Activated T-helper 1 cell treated with Interleukin-2 at 50 U/mL for 16 hours (primary cell): ENCODE measurements around the gene TUBB1.
A peak's percentile ranks its signal among the peaks of the same experiment; 100 is the strongest.

Source experiments
- DNase-seq: peaks from one replicate; pipeline ENCODE4 v3.0.0-alpha.2; 2020; ENCODE audit warnings: low read depth

The TUBB1 gene

DNA sequence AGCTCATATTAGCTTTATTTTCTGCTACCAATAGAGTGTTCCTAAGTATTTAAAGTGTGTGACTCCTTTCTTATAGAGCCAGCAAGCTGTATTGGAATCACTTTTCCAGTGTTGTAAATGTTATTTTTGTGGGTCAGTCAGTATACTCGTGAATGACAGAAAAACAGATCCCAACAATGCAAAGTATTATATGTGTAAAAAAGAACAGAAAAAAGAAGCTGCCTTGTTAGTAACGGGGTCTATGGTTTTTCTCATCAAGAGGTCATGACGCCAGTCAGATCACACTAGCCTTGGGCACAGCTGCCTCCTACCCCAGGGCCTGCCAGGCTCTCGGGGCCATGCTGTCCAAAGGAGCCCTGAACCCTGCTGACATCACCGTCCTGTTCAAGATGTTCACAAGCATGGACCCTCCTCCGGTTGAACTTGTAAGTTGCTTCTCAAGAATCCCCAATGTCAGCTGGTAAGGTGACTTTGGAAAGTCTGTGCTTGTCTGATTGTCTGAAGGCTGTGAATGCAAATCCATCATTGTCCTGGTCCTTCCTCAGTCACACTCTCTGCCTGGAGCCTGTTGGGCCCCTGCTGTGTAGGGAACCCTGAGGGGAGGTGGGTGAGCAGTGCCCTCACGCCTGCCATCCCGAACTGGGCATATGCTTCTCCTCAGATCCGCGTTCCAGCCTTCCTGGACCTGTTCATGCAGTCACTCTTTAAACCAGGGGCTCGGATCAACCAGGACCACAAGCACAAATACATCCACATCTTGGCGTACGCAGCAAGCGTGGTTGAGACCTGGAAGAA is 28.4 kb upstream of the TUBB1 start:
- no peak for DNase-seq

DNA sequence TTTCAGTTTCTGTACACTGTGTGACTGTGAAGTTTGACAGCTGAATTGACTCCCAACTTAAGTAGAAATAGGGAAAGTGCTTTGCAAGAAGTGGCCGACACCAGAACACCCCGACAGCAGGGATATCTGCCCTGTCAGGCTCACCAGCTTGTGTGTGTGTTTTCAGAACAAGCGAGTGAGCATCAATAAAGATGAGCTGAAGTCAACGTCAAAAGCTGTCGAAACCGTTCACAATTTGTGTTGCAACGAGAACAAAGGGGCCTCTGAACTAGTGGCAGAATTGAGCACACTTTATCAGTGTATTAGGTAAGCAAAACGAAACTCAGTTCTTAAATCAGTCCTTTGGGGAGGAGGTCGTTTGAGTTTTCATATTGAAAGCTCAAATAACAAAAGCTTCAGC is 27.5 kb upstream of the TUBB1 start:
- no peak for DNase-seq

DNA sequence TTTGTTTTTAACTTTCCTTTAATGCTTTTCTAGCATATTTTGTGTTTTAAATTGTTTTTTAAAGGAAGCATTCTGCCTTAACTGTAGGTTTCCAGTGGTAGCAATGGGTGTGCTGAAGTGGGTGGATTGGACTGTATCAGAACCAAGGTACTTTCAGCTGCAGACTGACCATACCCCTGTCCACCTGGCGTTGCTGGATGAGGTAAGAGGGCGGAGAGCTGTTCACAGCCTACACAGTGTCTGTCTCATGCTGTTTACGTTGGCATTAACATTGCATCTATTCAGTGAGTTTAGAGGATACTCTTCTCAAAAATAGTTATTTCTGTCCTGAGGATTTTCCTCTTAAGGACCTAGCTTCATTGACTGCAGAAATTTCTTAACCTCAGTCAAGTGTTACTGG is 26.3 kb upstream of the TUBB1 start:
- DNase-seq, result no peak

DNA sequence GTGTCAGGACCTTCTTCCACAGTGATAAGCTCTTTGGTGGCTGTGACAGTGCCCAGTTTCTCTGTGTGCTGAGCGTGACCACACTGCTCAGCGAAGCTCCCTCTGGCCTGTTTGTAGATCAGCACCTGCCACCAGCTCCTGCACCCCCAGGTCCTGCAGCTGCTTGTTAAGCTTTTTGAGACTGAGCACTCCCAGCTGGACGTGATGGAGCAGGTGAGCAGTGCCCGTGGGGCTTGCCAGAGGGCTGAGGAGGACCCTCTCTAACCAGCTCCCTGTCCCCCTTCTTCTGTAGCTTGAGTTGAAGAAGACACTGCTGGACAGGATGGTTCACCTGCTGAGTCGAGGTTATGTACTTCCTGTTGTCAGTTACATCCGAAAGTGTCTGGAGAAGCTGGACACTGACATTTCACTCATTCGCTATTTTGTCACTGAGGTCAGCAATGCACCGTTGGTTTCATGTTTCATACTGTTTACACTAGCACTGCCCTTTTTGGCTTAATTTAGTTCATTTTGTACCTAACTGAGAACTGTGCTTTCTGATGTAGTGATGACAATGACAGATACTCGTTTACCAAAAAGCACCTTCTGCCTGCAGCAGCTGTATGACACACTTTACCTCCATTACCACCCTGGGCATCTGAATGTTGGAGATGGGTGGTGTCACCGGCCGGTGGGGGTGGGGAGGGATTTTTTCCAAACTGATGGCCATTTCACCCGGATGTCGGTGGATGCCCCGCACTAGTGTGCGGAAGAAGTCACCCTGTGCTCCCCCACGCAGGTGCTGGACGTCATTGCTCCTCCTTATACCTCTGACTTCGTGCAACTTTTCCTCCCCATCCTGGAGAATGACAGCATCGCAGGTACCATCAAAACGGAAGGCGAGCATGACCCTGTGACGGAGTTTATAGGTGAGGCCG is 25.6 kb upstream of the TUBB1 start:
- no peak for DNase-seq

DNA sequence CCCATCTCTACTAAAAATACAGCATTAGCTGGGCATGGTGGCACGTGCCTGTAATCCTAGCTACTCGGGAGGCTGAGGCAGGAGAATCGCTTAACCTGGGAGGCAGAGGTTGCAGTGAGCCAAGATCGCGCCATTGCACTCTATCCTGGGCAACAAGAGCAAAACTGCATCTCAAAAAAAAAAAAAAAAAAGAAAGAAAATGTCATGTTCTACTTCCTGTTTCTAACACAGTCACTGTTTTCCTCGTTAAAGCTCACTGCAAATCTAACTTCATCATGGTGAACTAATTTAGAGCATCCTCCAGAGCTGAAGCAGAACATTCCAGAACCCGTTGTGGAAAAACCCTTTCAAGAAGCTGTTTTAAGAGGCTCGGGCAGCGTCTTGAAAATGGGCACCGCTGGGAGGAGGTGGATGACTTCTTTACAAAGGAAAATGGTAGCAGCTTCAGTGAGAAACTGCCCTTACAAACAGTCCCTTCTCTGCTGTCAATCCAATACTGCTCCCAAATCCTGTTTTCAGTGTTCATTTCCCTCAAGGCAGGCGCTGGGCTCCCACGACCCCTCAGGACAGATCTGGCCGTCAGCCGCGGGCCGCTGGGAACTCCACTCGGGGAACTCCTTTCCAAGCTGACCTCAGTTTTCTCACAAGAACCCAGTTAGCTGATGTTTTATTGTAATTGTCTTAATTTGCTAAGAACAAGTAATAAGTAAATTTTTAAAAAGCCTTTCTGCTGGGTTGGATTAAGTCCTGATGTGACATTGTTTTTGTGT is 24.7 kb upstream of the TUBB1 start:
- no peak for DNase-seq

DNA sequence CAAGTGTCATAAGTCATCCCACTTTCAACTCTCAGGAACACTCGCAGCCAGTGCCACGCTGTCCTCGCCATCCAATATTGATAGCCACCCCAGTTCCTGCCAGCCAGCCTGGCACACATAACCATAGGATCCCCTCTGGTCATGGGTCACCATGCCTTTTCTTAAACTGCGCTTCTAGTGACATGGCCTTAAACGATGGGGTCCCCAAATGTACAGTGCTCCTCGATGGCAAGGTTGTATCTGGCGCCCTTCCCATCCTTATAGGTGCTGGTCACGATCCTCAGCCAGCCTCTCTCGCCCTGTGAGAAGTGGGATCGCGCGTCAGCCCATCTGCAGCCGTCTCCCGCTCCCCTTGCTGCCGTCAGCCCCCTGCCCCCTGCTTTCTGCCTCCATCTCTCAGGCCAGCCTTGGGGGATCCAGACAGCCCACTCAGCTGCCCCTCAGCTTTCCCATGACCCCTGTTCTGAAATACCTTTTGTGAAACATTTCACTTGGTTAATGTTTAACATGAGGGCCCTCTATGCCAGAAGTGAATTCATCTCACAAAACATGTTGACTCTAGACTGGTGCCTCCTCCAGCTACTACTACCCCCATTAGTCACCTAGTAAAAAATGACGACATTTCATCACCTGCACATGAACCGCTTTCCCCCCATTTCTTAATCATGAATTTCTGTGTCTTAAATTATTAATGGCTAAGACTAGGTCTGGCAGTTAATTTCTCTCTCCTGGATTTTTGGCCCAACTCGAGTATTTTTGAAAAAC is 23.6 kb upstream of the TUBB1 start:
- DNase-seq, result no peak

DNA sequence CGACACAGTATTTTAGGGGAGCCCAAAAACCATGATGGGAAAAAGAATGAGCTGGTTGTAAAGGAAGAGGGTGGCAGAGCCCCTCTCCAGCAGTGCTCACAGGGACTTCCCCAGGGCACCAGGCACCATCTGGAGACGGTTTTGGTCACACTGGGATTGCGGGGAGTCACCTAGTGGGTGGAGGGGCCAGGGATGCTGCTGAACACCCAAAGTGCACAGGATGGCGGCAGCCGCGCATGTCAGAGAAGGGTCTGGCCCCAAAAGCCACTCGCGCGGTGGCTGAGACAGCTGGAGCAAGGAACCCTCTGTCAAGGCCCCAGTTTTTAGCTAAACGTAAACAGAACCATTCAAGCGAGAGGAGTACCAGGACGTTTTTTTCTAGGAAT is 23.0 kb upstream of the TUBB1 start:
- no peak for DNase-seq

DNA sequence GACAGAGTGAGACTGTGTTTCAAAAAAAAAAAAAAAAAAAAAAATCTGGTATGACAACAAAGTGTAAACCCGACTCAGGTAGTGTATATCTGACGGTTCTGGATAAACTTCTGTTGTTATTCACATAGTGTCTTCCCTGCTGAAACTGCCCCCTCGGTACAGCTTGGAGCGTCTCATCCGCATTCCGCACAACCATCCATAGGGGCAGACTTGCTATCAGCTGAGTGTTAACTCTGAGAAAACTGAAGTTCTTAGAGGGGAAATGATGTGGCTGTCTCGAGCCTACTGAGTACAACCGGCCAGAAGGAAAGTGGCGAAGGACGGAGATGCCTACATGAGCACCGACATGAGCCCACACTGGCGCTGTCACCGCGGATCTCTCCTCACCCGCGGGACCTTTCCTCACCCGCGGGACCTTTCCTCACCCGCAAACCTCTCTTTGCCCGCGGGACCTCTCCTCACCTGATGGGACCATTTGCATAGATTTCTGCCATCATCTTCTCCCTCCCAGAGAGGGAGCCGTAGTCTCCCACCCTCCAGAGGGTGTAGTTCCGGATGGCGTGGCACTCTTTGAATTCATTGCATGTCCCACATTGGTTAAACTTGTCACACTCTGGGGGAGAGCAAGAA is 22.0 kb upstream of the TUBB1 start:
- no peak for DNase-seq

DNA sequence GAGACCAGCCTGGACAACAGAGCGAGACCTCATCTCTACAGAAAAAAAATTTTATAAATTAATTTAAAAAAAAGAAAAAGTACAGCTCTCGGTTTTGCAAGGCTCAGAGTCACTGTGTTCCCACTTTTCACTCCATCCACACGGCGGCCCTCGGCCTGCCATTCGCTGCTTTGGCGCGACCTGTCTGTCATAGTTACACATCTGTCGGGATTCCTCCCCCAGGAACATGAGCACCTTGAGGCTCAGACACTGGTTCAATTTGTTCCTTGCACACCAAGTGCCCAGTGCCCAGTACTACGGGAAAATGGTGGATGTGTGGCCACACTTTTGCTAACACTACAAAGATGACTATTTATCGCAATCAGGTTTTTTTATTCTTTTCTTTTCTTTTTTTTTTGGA is 20.6 kb upstream of the TUBB1 start:
- no peak for DNase-seq

DNA sequence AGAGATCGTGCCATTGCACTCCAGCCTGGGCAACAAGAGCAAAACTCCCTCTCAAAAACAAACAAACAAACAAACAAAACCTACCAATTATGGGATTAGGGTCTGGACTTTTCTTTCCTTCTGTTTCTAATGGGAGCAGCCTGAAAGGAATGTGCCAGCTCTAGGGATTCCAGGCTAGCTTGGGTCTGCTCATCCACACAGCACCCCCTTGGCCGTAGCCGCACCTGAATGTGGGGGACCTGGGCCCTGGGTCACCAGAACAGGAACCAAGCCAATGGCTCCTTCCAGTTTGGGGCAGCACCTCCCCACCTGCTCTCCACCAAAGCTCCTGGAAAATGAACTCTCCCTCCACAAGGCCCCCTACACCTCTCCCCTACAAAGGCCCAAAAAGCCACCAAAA is 18.9 kb upstream of the TUBB1 start:
- no peak for DNase-seq

DNA sequence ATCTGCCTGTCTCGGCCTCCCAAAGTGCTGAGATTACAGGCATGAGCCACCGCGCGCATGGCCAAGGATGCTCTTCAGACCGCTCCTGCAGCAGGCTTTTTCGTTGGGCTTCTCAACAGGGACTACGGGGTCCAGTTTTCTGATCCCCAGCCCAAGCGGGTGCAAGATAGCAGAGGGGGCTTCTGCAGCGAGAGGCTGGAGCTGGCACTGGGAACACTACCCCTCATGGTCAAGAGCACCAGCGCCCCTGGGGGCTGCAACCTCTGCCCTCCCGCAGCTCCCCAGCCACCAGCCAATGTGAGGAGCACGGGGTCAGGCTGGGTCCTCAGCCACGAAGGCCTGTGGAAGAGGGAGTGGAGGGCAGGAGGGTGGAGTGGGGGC is 18.2 kb upstream of the TUBB1 start:
- DNase-seq, result no peak

DNA sequence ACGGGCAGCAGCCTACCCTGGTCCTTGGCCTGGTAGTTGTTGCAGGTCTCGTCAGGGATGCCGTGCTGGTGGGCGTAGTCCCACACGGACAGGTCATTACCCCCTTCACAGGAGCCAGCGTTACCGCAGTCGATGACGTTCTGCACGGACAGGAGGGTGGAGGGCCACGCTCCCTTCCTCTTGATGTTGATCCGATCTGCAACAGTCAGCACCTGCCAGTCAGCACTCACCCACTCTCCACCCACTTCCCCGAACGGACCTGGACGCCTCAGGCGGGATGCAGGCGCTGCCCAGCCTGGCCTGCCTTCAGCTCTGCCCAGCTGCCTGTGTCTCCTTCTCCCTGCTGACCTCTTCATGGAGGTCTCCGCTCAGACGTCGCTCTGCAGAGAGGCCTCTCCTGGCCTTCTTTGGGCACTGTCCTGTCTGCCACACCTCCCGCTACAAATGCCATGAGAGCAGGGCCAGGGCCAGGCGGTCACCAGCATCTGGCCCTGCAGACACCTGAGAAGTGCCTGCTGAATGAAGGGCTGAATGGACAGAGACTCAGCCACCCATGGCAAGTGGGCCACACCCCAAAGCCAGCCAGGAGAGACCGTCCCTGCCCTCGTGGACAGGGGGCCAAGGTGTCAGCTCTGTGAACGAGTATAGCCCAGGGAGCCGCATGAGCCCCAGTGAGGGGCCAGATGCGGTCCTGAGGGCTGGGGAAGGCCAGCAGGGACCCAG is 17.6 kb upstream of the TUBB1 start:
- DNase-seq, result no peak

DNA sequence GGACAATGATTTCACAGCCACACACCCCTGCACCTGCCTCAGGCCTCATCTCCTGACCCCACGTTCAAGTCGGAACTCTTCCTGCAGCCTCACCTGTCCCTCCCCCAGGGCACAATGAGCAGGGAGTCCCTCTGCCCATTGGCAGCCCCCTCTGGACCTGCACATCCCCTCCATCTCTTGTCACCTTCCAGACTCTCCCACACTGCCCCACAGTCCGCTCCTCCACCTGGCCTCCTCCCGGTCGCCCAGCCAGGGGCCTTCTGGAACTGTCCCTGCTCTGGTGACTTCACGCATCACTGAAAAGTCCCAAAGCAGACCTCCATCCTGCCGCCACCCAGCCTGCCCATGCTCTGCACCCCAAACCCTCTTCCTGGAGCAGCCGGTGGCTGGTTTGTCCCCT is 16.8 kb upstream of the TUBB1 start:
- DNase-seq, result no peak

DNA sequence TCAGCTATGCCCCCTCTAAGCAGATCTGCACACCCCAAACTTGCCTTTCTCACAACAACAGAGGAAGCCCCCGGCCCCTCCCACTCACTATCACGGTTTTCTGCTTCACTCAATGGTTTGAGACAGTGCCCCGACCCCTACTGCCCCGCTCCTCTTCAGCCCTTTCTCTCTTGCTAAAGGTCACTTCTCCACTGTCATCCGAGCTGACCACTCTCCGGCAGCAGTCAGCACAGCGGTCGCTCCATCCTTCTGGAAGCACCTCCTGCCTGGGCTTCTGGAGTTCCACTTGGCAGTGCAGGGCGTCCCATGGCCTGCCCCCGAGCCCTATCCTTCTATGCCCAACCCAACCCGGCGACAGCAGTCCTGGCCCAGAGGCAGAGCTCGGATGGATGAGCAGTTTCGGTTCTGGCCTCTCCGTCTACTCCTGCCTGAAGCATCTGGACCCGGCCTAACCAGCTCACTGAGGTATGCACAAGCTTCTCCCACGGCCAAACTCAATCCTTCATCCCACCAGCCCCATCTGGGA is 16.3 kb upstream of the TUBB1 start:
- DNase-seq, result no peak

DNA sequence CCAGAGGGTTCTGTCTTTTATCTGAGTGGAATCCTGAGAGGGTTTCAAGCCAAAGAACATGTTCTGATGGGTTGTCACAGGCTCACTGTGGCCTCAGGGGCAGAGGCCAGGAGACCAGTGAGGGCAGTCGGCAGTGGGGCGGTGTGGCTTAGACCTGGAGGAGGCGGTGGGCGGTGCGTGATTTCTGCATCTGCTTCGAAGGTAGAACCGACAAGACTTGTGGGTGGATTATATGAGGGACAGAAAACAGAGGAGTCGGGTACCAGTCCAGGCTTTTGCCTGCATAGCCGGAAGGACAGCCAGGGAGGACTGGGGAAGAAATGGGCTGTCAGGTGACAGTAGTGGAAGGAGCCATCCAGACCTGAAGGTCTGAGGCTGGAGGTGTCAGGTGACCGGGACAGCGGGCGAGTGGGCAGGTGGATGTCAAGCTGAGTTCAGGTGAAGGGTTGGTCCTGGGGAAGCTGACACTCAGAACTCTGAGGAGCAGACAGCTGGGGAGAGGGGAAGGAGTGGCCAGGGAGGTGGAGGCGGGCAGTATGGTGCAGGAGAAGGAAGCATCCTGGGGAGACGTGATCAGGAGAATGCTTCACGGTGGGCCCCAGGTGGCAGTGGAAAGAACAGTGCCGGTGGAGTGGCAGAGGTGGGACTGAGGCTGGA is 15.3 kb upstream of the TUBB1 start:
- no peak for DNase-seq

DNA sequence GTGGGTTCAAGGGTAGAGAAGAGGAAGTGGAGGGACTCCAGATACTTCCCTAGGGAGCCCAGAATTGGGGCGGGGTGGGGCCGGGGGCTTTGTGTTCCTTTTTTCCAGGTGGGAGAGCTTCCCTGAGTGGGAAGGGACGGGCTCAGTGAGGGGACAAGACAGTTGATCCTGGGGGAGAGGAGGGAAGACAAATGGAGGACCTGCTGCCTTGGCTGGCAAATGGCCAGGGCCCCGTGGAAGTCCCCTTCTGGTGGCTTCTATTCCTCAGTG is 14.8 kb upstream of the TUBB1 start:
- DNase-seq, result no peak

DNA sequence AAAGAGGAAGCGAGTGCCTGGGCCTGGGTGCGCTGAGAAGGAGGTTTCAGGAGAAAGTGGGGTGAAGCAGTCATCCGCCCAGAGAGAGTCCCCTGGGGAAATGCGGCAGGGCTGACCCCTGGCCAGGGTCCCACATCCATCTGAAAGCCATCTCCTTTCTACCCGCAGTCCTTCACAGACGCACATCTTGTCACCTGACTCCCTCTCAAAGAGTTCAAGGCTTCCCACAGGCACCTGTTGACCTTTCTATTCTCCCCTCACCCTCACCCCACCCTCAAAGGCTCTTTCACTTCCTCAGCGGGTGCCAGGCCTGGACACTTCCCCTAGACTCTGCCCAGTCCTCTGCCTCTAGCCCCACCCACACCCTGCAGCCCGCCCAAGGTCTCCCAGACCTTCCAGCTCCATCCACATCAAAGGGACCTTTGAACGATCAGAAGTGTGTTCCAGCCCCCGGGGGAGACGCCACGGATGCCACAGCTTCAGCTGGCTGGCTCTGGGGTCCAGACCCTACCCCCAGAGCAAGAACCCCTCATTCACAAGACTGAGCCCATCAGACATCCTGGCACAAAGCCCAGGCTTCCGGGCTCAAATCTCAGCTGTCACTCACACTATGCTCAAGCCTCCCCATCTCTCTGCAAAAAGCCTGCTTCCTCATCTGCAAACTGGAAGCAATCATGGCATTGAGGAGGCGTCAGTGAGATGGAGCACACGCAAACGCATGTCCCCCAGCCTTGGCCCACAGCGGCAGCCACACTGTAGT is 14.3 kb upstream of the TUBB1 start:
- DNase-seq, result peak; percentile 18

DNA sequence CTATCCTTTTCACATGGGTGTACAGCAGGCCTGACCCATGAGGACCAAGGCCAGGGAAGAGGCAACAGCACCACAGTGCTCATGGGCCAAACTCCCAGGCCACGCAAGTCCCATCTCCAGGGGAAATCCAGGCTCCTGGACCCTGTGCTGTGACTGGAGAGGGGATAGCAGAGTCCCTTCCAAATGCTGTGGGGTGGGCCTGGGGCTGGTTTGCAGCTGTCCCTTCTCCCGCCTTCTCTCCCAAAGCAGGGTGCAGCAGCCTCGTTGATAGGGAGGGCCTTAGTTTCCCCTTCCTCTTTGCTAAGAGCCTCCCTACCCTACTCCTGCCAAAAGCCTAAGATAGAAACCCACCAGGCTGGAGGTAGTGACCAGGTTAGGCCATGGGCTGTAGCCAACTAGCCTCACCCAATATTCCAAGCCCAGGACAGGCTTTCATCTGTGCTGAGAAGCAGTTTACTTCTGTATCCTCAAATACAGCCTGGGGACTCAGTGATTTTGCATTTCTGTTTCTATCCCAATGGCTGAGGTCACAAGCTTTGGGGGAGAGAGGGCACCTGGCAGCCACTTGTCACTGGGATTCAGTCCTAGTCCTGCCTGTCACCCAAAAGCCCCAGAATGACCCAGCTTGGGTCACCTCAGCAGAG is 13.6 kb upstream of the TUBB1 start:
- no peak for DNase-seq
